Type B pancreatic cell (in vitro differentiated cells): ENCODE results near the gene ZNF57. TPM values are rescaled to one million over a fixed set of nuclear protein-coding genes. Genes with fewer than 3 reads are reported as not detected.
"Not testable (repeated sequence)": the region's sequence is repeated elsewhere in the genome, so short reads cannot be mapped to it uniquely, and the experiment has no call there.

Experiments used
- DNase-seq: peaks from one replicate; pipeline ENCODE4 v3.0.0; 2021; ENCODE audit warnings: mixed read lengths; ENCODE audit not compliant: unreplicated experiment; ENCODE audit errors: extremely low spot score
- H3K27ac Mint-ChIP-seq: 2 replicates; pipeline ENCODE4 v1.8.0; 2021; ENCODE audit warnings: mild to moderate bottlenecking, mixed read lengths
- H3K27me3 Mint-ChIP-seq: 2 replicates; pipeline ENCODE4 v1.8.0; 2021; ENCODE audit warnings: mixed read lengths
- H3K36me3 Mint-ChIP-seq: 2 replicates; pipeline ENCODE4 v1.8.0; 2021; ENCODE audit warnings: mixed read lengths
- H3K4me1 Mint-ChIP-seq: one replicate; pipeline ENCODE4 v1.8.0; 2021; ENCODE audit warnings: mixed read lengths; ENCODE audit not compliant: unreplicated experiment
- H3K4me3 Mint-ChIP-seq: 2 replicates; pipeline ENCODE4 v1.8.0; 2021; ENCODE audit warnings: mild to moderate bottlenecking, mixed read lengths
- H3K9me3 Mint-ChIP-seq: 2 replicates; pipeline ENCODE4 v1.8.0; 2021; ENCODE audit warnings: mixed read lengths
- CTCF ChIP-seq: fragments of 200-600 bp; sonication (generic); conservative IDR thresholded peaks from 2 replicates; pipeline ENCODE4 v1.5.0; 2021; ENCODE audit warnings: antibody characterized with exemption, mild to moderate bottlenecking
- total RNA-seq: library from RNA; stranded (reverse); gene quantifications from 2 replicates; pipeline ENCODE4 v1.2.1, GENCODE V29; 2021; ENCODE audit warnings: low replicate concordance

ZNF57 gene
- total RNA-seq, 1 donor from 2014 or later, result 5.9 TPM

DNA sequence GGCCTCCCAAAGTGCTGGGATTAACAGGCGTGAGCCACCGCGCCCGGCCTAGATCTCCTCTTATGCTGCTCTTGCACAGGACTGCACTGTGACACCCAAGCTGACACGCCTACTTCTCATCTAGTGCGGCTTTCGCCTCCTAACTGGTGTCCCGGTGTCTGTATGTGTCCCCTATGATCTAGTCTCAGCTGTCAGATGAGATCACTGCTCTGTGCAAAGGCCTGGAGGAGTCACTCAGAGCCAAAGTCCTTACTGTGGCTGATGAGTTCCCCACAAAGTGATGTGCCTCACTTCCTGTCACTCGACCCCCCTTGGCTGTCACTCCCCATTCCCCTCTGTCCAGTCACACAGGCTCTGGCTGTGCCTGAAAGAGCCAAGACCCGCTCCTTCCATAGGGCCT, 31.1 kb upstream of the ZNF57 start:
- Mint-ChIP-seq H3K27me3 (no peaks in the 10 kb centered on the region), H3K4me1 (peaks cover 5% of the 10 kb centered on the region), H3K4me3 (no peak overlapping the region), H3K36me3 (no peaks in the 10 kb centered on the region), H3K27ac (no peak overlapping the region), H3K9me3 (peaks cover 9% of the 10 kb centered on the region)
- DNase-seq, result no peak
- no peak for TF ChIP-seq CTCF

DNA sequence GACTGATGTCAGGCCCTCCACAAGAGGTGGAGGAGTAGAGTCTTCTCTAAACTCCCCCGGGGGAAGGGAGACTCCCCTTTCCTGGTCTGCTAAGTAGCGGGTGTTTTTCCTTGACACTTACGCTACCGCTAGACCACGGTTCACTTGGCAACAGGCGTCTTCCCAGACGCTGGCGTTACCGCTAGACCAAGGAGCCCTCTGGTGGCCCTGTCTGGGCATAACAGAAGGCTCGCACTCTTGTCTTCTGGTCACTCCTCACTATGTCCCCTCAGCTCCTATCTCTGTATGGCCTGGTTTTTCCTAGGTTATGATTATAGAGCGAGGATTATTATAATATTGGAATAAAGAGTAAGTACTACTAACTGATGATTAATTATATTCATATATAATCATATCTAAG, 28.6 kb upstream of the ZNF57 start:
- H3K27ac Mint-ChIP-seq, H3K27me3 Mint-ChIP-seq, H3K4me1 Mint-ChIP-seq, H3K9me3 Mint-ChIP-seq, H3K36me3 Mint-ChIP-seq, H3K4me3 Mint-ChIP-seq, DNase-seq: not testable (repeated sequence)
- peak; percentile 42 for TF ChIP-seq CTCF

GRCh38 chr19:2877398-2878331, 23.1 kb upstream of the ZNF57 start:
- H3K27me3 Mint-ChIP-seq, result no peaks in the 10 kb centered on the region
- H3K4me3 Mint-ChIP-seq, result no peak overlapping the region
- no peak overlapping the region for H3K27ac Mint-ChIP-seq
- no peaks in the 10 kb centered on the region for H3K9me3 Mint-ChIP-seq
- H3K4me1 Mint-ChIP-seq, result no peaks in the 10 kb centered on the region
- DNase-seq, result no peak
- H3K36me3 Mint-ChIP-seq, result no peaks in the 10 kb centered on the region
- TF ChIP-seq CTCF, result no peak

DNA sequence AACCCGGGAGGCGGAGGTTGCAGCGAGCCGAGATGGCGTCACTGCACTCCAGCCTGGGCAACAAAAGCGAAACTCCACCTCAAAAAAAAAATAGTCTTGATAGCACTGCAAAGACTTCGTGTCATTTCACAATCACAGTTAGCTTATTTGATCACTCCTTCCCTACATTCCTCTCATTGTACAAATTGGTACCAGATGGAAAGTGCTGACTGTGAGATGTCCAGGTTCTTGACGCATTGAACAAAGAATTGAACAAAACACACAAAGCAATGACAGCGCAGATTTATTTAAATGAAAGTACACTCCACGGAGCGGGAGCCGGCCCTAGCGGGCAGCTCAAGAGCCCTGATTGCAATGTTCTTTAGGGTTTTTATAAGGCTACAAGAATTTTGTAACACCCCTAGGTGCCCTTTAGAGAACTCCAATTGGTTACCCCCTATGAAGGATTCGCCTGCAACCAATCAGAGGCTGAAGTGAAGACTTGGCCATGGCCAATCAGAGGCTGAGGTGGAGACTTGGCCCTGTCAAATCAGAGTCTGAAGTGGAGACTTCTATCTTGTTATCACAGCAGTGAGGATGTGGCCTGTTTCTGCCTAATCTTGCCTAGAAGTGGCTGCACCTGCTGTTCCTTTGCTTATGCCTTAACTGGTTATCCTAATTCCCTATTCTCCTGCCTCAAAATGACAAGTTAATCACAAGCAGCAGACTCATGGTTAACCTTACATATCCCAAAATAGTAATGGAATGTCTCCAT, 16.9 kb upstream of the ZNF57 start:
- no peaks in the 10 kb centered on the region for H3K36me3 Mint-ChIP-seq
- H3K27me3 Mint-ChIP-seq, result no peaks in the 10 kb centered on the region
- no peak for TF ChIP-seq CTCF
- no peak overlapping the region for H3K4me3 Mint-ChIP-seq
- no peaks in the 10 kb centered on the region for H3K9me3 Mint-ChIP-seq
- no peak for DNase-seq
- H3K27ac Mint-ChIP-seq, result no peak overlapping the region
- H3K4me1 Mint-ChIP-seq, result peaks cover 3% of the 10 kb centered on the region

DNA sequence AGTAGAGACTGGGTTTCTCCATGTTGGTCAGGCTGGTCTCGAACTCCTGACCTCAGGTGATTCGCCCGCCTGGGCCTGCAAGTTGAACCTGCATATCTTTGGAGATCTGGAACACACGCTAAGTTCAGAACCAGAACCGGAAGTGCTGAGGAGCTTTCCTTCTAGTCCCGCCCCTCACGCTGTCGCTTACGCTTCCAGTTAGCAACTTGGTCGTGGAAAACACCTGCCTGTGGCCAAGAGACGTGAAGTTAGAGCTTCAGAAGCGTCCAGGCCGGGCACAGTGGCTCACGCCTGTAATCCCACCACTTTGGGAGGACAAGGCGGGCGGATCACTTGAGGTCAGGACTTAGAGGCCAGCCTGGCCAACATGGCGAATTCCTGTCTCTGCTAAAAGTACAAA, 15.0 kb upstream of the ZNF57 start:
- no peaks in the 10 kb centered on the region for H3K36me3 Mint-ChIP-seq
- no peak overlapping the region for H3K27ac Mint-ChIP-seq
- no peaks in the 10 kb centered on the region for H3K27me3 Mint-ChIP-seq
- DNase-seq, result no peak
- no peak for TF ChIP-seq CTCF
- H3K4me3 Mint-ChIP-seq, result no peak overlapping the region
- H3K9me3 Mint-ChIP-seq, result no peaks in the 10 kb centered on the region
- peaks cover 3% of the 10 kb centered on the region for H3K4me1 Mint-ChIP-seq
